ENCODE measurements around the gene MISP3. TPM values are rescaled to one million over a fixed set of nuclear protein-coding genes. Genes with fewer than 3 reads are reported as not detected.
A peak's percentile ranks its signal among the peaks of the same experiment; 100 is the strongest.

MISP3 gene
- total and polyA plus RNA-seq, 9 of the 15 experiments (the other 6 are each of a cell fraction or from before 2014, with no cell fraction given), result 0.25 to 5.6 (median 1.6) TPM

DNA sequence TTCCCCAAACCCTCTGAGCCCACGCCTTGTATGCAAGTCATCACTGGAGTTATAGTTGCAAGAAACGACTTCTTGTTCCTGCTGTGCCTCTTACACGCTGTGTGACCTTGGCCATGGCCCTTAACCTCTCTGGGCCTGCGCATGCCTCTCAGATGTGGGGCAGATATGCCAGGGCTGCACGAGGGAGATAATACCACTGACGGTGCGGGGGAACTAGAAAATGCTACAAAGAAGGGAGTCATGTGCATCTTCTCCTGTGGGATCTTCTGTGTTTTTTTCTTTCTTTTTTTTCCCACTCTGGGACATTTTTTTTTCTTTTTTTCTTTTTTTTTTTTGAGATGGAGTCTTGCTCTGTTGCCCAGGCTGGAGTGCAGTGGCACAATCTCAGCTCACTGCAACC lies 22.3 kb downstream of the MISP3 start (continued):
- TF ChIP-seq, protein P1, sequence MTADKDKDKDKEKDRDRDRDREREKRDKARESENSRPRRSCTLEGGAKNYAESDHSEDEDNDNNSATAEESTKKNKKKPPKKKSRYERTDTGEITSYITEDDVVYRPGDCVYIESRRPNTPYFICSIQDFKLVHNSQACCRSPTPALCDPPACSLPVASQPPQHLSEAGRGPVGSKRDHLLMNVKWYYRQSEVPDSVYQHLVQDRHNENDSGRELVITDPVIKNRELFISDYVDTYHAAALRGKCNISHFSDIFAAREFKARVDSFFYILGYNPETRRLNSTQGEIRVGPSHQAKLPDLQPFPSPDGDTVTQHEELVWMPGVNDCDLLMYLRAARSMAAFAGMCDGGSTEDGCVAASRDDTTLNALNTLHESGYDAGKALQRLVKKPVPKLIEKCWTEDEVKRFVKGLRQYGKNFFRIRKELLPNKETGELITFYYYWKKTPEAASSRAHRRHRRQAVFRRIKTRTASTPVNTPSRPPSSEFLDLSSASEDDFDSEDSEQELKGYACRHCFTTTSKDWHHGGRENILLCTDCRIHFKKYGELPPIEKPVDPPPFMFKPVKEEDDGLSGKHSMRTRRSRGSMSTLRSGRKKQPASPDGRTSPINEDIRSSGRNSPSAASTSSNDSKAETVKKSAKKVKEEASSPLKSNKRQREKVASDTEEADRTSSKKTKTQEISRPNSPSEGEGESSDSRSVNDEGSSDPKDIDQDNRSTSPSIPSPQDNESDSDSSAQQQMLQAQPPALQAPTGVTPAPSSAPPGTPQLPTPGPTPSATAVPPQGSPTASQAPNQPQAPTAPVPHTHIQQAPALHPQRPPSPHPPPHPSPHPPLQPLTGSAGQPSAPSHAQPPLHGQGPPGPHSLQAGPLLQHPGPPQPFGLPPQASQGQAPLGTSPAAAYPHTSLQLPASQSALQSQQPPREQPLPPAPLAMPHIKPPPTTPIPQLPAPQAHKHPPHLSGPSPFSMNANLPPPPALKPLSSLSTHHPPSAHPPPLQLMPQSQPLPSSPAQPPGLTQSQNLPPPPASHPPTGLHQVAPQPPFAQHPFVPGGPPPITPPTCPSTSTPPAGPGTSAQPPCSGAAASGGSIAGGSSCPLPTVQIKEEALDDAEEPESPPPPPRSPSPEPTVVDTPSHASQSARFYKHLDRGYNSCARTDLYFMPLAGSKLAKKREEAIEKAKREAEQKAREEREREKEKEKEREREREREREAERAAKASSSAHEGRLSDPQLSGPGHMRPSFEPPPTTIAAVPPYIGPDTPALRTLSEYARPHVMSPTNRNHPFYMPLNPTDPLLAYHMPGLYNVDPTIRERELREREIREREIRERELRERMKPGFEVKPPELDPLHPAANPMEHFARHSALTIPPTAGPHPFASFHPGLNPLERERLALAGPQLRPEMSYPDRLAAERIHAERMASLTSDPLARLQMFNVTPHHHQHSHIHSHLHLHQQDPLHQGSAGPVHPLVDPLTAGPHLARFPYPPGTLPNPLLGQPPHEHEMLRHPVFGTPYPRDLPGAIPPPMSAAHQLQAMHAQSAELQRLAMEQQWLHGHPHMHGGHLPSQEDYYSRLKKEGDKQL (CRISPR knock-in tag; IDR thresholded peaks at IDR 0.05; ENCODE audit: borderline replicate concordance), result no peak
- no peak for TF ChIP-seq ZNF445 (CRISPR knock-in tag; IDR thresholded peaks at IDR 0.05; ENCODE audit: low read depth)
- TF ChIP-seq GATAD2B (IDR thresholded peaks at IDR 0.05; ENCODE audit: borderline replicate concordance), result no peak
- no peak for TF ChIP-seq ILK (tag; IDR thresholded peaks at IDR 0.05; ENCODE audit: borderline replicate concordance, low read depth)
- TF ChIP-seq ZNF431 (CRISPR knock-in tag; IDR thresholded peaks at IDR 0.05), result no peak
- TF ChIP-seq TAL1 (IDR thresholded peaks at IDR 0.05), result 0 out of 2 replicates have a peak, but pooled peaks have one; percentile 15
- TF ChIP-seq ZNF583 (CRISPR knock-in tag; IDR thresholded peaks at IDR 0.05), result no peak
- TF ChIP-seq, protein P2, sequence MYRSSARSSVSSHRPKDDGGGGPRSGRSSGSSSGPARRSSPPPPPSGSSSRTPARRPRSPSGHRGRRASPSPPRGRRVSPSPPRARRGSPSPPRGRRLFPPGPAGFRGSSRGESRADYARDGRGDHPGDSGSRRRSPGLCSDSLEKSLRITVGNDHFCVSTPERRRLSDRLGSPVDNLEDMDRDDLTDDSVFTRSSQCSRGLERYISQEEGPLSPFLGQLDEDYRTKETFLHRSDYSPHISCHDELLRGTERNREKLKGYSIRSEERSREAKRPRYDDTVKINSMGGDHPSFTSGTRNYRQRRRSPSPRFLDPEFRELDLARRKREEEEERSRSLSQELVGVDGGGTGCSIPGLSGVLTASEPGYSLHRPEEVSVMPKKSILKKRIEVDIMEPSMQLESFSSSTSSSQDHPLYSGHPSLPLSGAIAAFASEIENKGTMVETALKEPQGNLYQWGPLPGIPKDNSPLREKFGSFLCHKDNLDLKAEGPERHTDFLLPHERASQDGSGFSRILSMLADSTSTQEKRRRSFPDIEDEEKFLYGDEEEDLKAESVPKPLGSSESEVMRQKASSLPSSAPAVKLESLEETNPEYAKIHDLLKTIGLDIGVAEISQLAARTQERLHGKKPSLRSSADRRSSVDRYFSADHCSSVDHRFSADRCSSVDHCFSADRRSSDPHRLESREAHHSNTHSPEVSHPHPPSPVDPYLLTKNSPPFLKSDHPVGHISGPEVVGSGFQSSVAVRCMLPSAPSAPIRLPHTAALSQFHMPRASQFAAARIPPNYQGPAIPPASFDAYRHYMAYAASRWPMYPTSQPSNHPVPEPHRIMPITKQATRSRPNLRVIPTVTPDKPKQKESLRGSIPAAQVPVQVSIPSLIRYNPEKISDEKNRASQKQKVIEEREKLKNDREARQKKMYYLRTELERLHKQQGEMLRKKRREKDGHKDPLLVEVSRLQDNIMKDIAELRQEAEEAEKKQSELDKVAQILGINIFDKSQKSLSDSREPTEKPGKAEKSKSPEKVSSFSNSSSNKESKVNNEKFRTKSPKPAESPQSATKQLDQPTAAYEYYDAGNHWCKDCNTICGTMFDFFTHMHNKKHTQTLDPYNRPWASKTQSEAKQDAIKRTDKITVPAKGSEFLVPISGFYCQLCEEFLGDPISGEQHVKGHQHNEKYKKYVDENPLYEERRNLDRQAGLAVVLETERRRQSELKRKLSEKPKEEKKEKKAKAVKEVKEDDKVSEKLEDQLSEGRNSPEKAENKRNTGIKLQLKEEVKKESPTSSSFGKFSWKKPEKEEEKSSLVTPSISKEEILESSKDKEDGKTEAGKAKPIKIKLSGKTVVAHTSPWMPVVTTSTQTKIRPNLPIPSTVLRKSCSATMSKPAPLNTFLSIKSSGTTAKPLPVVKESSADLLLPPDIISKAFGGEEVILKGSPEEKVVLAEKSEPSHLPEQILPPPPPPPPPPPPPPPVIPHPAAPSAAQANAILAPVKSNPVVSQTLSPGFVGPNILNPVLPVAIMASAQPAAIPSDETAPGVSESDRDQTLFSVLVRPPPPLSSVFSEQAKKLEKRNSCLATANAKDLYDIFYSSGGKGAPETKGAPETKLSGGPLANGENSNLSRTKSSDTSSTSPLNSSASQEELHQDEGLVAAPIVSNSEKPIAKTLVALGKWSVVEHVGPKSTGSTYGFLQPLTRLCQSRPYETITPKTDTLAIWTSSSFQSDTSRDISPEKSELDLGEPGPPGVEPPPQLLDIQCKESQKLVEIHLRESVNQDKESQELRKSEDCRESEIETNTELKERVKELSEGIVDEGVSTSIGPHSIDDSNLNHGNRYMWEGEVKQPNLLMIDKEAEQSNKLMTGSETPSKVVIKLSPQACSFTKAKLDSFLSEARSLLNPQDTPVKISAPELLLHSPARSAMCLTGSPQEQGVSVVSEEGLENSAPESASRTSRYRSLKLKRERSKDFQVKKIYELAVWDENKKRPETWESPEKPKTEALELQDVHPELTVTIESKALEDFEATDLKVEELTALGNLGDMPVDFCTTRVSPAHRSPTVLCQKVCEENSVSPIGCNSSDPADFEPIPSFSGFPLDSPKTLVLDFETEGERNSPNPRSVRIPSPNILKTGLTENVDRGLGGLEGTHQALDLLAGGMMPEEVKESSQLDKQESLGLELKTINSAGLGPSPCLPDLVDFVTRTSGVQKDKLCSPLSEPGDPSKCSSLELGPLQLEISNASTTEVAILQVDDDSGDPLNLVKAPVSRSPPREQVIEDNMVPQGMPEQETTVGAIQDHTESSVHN (IDR thresholded peaks at IDR 0.05; ENCODE audit: borderline replicate concordance in 1 of 2, low read depth in 1 of 2), result no peak
- no peak for TF ChIP-seq GATAD2A (IDR thresholded peaks at IDR 0.05)
- TF ChIP-seq MIER1 (IDR thresholded peaks at IDR 0.05; ENCODE audit: low read depth), result peak; percentile 81; the same call in 1 of the 2 replicates
- no peak for TF ChIP-seq ZKSCAN3 (CRISPR knock-in tag; IDR thresholded peaks at IDR 0.05)
- no peak for TF ChIP-seq MED1 (CRISPR knock-in tag; IDR thresholded peaks at IDR 0.05; ENCODE audit: borderline replicate concordance)
